GM12872 (cell line): ENCODE measurements around the gene SYMPK.

Experiments used
- TF ChIP-seq, protein P1 (sequence below): IDR thresholded peaks from 3 replicates; pipeline ENCODE4 v1.5.1; 2011; ENCODE audit warnings: low read depth, mild to moderate bottlenecking, low read length, moderate library complexity; ENCODE audit not compliant: insufficient read depth

The SYMPK gene

DNA sequence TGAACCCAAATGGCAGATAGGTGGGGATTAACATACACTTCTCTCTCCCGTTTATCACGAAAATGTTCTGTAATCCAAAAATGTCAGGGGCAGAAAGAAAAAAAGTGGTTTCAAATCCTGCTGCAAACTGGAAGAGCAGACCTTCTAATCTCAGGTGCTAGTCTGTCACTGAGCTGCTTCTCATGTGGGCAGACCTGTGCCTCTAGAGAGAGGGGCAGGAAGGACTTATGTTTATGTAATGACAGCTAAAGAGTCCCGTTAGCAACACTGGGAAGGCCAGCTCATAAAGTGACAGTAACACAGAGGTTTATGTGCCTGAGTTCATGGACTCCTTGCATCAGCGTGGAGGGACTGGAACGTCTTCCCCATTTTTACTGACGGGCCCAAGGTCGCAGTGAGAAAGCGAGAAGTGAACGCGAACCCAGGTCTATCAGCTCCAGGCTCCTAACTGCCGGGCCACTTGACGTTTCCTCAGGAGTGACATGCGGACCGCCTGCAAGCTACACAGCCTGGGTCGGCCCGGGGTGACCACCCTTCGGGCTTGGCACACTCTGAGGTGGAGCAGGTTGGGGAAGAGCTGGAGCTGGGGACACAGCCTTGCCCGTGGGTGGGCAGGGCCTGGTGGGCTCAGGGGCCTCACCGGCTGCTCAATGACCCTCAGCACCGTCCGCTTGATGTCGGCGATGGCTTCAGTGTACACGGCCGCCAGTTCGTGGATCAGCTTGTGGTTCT, 38.2 kb downstream of the SYMPK start:
- TF ChIP-seq, protein P1, sequence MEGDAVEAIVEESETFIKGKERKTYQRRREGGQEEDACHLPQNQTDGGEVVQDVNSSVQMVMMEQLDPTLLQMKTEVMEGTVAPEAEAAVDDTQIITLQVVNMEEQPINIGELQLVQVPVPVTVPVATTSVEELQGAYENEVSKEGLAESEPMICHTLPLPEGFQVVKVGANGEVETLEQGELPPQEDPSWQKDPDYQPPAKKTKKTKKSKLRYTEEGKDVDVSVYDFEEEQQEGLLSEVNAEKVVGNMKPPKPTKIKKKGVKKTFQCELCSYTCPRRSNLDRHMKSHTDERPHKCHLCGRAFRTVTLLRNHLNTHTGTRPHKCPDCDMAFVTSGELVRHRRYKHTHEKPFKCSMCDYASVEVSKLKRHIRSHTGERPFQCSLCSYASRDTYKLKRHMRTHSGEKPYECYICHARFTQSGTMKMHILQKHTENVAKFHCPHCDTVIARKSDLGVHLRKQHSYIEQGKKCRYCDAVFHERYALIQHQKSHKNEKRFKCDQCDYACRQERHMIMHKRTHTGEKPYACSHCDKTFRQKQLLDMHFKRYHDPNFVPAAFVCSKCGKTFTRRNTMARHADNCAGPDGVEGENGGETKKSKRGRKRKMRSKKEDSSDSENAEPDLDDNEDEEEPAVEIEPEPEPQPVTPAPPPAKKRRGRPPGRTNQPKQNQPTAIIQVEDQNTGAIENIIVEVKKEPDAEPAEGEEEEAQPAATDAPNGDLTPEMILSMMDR, result no peak

DNA sequence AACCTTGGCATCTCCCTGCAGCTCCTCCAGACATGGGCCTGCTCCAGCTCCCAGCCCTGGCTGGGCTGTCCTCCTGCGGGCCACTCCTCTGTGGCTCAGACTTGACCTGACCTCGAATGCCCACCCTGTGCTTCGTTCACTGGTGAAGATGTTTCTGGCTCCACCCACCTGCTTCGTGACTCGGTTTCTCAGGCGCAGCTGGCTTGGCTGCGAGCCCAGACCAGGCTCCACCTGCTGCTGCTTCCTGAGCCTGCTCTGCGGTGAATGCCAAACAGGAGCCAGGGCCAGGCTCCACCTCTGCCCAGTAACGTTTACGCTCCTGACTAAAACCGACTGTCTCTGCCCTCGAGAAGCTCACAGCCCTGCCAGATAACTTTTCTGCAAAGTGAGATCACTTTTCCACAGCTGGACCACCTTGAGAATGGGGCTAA, 38.9 kb downstream of the SYMPK start:
- TF ChIP-seq, protein P1, result no peak

DNA sequence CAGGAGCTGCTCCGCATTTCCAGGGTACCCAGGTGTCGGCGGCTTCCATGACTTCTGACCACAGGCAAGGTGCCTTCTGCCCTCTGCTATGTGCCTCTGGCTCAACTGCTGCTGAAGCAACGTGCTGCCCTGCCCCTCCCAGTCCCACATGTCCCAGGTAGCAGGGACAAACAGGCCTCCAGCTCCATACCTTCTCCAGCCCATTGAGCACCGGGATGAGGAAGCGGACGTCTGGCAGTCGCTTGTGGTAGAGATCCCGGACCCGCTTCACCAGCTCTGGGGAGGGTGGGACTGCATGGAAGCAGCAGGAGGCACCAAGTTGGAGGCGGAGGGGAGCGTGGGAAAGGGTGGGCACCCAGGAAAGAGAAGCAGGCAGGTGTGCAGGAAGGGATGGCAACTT, 39.8 kb downstream of the SYMPK start:
- TF ChIP-seq, protein P1, result no peak

- TF ChIP-seq, protein P1, result no peak
Measured at GRCh38 chr19:45822716-45823115, 40.2 kb downstream of the SYMPK start.

- TF ChIP-seq, protein P1, result no peak
Measured at GRCh38 chr19:45821570-45821969, 41.4 kb downstream of the SYMPK start.

DNA sequence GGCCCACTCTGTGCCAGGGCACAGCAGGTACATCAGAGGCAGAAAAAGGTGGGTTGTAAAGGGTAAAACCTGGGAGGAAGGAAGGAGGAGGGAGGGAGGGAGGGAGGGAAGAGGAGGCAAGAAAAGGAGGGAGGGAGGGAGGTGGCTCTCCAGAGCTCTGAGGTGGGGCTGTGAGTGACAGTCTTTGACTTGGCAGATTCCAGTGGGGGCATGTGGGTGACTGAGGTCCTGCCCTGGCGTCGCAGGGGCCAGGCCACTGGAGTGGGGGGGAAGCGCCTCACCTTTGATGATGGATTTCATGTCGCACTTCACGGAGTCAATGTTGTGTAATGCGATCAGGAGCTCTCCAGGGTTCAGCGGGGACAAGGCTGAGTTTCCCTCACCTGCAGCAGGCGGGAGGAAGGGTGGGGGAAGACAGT, 41.8 kb downstream of the SYMPK start:
- TF ChIP-seq, protein P1, result no peak

DNA sequence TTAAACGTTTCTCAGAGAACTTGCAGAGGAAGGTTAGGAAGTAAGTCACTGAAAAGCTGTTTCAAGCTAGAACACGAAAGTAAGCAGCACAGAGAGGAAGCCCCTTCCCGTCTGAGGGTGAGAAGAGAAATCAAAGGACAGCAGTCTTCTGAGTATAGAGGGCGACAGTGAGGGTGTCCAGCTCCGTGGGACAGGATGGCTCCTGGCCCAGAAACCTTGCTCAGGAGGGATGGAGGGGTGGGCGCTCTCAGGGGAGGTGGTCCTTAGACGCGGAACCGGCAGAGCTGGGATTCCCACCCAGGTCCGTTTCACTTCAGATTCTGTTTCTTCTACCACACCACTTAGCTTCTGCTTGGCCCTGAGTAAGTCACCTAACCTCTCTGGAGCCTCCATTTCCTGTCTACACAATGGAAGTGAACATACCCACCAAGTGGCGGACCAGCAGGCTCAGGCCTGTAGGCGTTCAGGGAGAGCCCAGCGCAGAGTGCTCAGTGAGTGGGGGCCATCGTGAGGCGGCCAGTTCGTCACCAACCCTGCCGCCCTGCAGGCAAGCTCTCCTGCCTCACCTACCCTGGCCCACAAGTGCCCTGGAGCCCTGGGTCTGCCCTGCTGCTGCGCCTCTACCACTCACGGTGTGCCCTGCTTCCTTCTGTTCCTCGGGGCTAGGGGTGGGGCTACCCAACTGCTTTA, 42.4 kb downstream of the SYMPK start:
- TF ChIP-seq, protein P1, result no peak
